Panc1 (cell line): ENCODE data around the gene FLVCR1. TPM values are rescaled to one million over a fixed set of nuclear protein-coding genes. Genes with fewer than 3 reads are reported as not detected.

Experiments used
- ATAC-seq: fragments of 200-7000 bp; cut with Tn5 transposase; 2 replicates; pipeline ENCODE4 v1.9.1; 2020; ENCODE audit warnings: mild to moderate bottlenecking, moderate library complexity
- BruUV-seq: library from RNA; stranded (reverse); fragments of 400-500 nt; replicated peaks from 2 replicates; lab custom pipeline; 2021; lab: Mats Ljungman, UMichigan
- CTCF ChIA-PET: fragments of 300-600 bp; sonication (Branson Sonifier 250); formaldehyde crosslinking; loops from one replicate; lab custom pipeline; 2022; ENCODE audit warnings: antibody characterized with exemption; lab: Charles Lee
- POLR2A ChIA-PET: fragments of 300-600 bp; sonication (Branson Sonifier 250); formaldehyde crosslinking; loops from one replicate; lab custom pipeline; 2022; ENCODE audit warnings: antibody characterized with exemption; lab: Charles Lee
- DNase-seq: peaks from one replicate; pipeline ENCODE4 v3.0.0-alpha.2; 2010; ENCODE audit warnings: low read depth, low spot score
- H3K27ac ChIP-seq: 2 replicates; pipeline ENCODE4 v1.5.1; 2011; ENCODE audit warnings: mild to moderate bottlenecking, low read length, inconsistent platforms
- H3K27me3 ChIP-seq: fragments of 200-500 bp; sonication (Bioruptor generic); 2 replicates; pipeline ENCODE4 v1.6.0; 2014; ENCODE audit warnings: low read length, inconsistent platforms; ENCODE audit not compliant: control insufficient read depth, insufficient read depth
- H3K36me3 ChIP-seq: fragments of 200-500 bp; sonication (Bioruptor generic); 2 replicates; pipeline ENCODE4 v1.5.1; 2014; ENCODE audit warnings: inconsistent platforms, mild to moderate bottlenecking, low read length, moderate library complexity; ENCODE audit not compliant: control insufficient read depth, insufficient read depth
- H3K4me1 ChIP-seq: 2 replicates; pipeline ENCODE4 v1.5.1; 2011; ENCODE audit warnings: inconsistent platforms, mild to moderate bottlenecking, low read length, moderate library complexity; ENCODE audit not compliant: control insufficient read depth, insufficient read depth
- H3K4me3 ChIP-seq, 2 experiments: 2 replicates each; pipeline ENCODE4 v1.5.1; 2011 to 2012; ENCODE audit warnings: low read depth in 2 of 2, low read length in 2 of 2, mild to moderate bottlenecking in 2 of 2, inconsistent platforms in 1 of 2, moderate library complexity in 1 of 2
- H3K9me3 ChIP-seq: fragments of 200-500 bp; sonication (Bioruptor generic); 2 replicates; pipeline ENCODE4 v1.5.1; 2014; ENCODE audit warnings: low read depth, mild to moderate bottlenecking, inconsistent platforms, low read length, moderate library complexity; ENCODE audit not compliant: control insufficient read depth, insufficient read depth
- CTCF ChIP-seq: fragments of 450-650 bp; IDR thresholded peaks from 2 replicates; pipeline ENCODE4 v1.5.1; 2017; ENCODE audit warnings: mild to moderate bottlenecking
- POLR2AphosphoS5 ChIP-seq: IDR thresholded peaks from 2 replicates; pipeline ENCODE4 v1.6.1; 2012; ENCODE audit warnings: mild to moderate bottlenecking, low read depth, low read length, moderate library complexity
- SIN3A ChIP-seq: IDR thresholded peaks from 2 replicates; pipeline ENCODE4 v1.6.1; 2012; ENCODE audit warnings: low read depth, mild to moderate bottlenecking, low read length, moderate library complexity, borderline replicate concordance; ENCODE audit not compliant: insufficient read depth
- TCF7L2 ChIP-seq: IDR thresholded peaks from 2 replicates; pipeline ENCODE4 v1.6.1; 2011; ENCODE audit warnings: mild to moderate bottlenecking, low read depth, low read length, inconsistent platforms
- in situ Hi-C: cut with HindIII; loops from 2 replicates; pipeline ENCODE4 v1.10.0; 2016; ENCODE audit warnings: low sequenced_read_pairs, low pct_unique_long_range_greater_than_20kb
- intact Hi-C: fragments of 100-400 bp; cut with micrococcal nuclease; formaldehyde crosslinking; loops from one replicate; pipeline ENCODE4 v1.10.0; 2022; ENCODE audit not compliant: unreplicated experiment
- total RNA-seq: library from RNA; stranded (reverse); gene quantifications from one replicate; pipeline ENCODE4 v1.2.1, GENCODE V29; 2021; ENCODE audit not compliant: unreplicated experiment
- TF ChIP-seq, protein P1 (sequence below), 2 experiments: IDR thresholded peaks; 2 replicates each; pipeline ENCODE4 v1.6.1; 2011 to 2012; ENCODE audit warnings: low read depth in 2 of 2, control low read depth in 1 of 2, low read length in 1 of 2, mild to moderate bottlenecking in 1 of 2, moderate library complexity in 1 of 2; ENCODE audit not compliant: insufficient read depth in 1 of 2

FLVCR1 gene
- total RNA-seq, 1 experiment from 2014 or later: 21.4 TPM

DNA sequence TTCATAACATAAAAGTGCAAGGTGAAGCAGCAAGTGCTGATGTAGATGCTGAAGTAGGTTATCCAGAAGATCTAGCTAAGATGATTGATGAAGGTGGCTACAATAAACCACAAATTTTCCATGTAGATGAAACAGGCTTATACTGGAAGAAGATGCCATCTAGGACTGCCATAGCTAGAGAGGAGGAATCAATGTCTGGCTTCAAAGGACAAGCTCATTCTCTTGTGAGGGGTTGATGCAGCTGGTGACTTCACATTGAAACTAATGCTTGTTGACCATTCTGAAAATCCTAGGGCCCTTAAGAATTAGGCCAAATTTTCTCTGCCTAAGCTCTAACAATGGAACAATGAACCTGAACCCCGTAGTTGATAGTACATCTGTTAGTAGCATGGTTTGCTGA lies 34.0 kb downstream of the FLVCR1 start:
- TF ChIP-seq CTCF (no peak), POLR2AphosphoS5 (no peak), SIN3A (no peak)
- H3K4me3 ChIP-seq: no peak overlapping the region
- peaks cover 25% of the 10 kb centered on the region for H3K36me3 ChIP-seq
- CTCF ChIA-PET: interaction anchor here (0.5 kb wide), 1 partner anchor 9 kb away, joined by 4 read pairs; no protein-coding TSS in a partner anchor
- in situ Hi-C loops: no loop called here
- no peak for ATAC-seq
- H3K4me1 ChIP-seq: no peaks in the 10 kb centered on the region
- no peaks in the 10 kb centered on the region for H3K9me3 ChIP-seq
- H3K27me3 ChIP-seq: no peaks in the 10 kb centered on the region
- DNase-seq: no peak
- intact Hi-C loops: loop anchor here (10.0 kb wide), 1 partner anchor 103 kb away; no protein-coding TSS in a partner anchor
- no TSS peak for BruUV-seq
- no peak overlapping the region for H3K27ac ChIP-seq
- POLR2A ChIA-PET: no interaction called here

- no TSS peak for BruUV-seq
- ATAC-seq (no peak), DNase-seq (no peak)
- Histone ChIP-seq H3K27me3 (no peaks in the 10 kb centered on the region), H3K36me3 (peaks cover 12% of the 10 kb centered on the region; the same call in 1 of the 2 replicates), H3K9me3 (no peaks in the 10 kb centered on the region), H3K4me3 (no peak overlapping the region), H3K27ac (no peak overlapping the region), H3K4me1 (no peaks in the 10 kb centered on the region)
- in situ Hi-C loops (no loop called here), intact Hi-C loops (loop anchor here (10.0 kb wide), 1 partner anchor 95 kb away; no protein-coding TSS in a partner anchor)
- TF ChIP-seq, protein P1, sequence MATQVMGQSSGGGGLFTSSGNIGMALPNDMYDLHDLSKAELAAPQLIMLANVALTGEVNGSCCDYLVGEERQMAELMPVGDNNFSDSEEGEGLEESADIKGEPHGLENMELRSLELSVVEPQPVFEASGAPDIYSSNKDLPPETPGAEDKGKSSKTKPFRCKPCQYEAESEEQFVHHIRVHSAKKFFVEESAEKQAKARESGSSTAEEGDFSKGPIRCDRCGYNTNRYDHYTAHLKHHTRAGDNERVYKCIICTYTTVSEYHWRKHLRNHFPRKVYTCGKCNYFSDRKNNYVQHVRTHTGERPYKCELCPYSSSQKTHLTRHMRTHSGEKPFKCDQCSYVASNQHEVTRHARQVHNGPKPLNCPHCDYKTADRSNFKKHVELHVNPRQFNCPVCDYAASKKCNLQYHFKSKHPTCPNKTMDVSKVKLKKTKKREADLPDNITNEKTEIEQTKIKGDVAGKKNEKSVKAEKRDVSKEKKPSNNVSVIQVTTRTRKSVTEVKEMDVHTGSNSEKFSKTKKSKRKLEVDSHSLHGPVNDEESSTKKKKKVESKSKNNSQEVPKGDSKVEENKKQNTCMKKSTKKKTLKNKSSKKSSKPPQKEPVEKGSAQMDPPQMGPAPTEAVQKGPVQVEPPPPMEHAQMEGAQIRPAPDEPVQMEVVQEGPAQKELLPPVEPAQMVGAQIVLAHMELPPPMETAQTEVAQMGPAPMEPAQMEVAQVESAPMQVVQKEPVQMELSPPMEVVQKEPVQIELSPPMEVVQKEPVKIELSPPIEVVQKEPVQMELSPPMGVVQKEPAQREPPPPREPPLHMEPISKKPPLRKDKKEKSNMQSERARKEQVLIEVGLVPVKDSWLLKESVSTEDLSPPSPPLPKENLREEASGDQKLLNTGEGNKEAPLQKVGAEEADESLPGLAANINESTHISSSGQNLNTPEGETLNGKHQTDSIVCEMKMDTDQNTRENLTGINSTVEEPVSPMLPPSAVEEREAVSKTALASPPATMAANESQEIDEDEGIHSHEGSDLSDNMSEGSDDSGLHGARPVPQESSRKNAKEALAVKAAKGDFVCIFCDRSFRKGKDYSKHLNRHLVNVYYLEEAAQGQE (IDR thresholded peaks at IDR 0.05; ENCODE audit: insufficient read depth in 1 of 2, low read depth in 2 of 2, low read length in 1 of 2): no peak
- TF ChIP-seq TCF7L2 (no peak), SIN3A (no peak), POLR2AphosphoS5 (no peak), CTCF (no peak)
- ChIA-PET POLR2A (no interaction called here), CTCF (no interaction called here)
These were observed 41.8 kb downstream of the FLVCR1 start for GRCh38 chr1:212899845-212900244.
